ENCODE results near the gene ITLN1.
"Not testable (repeated sequence)": the region's sequence is repeated elsewhere in the genome, so short reads cannot be mapped to it uniquely, and the experiment has no call there.

Gene ITLN1

DNA sequence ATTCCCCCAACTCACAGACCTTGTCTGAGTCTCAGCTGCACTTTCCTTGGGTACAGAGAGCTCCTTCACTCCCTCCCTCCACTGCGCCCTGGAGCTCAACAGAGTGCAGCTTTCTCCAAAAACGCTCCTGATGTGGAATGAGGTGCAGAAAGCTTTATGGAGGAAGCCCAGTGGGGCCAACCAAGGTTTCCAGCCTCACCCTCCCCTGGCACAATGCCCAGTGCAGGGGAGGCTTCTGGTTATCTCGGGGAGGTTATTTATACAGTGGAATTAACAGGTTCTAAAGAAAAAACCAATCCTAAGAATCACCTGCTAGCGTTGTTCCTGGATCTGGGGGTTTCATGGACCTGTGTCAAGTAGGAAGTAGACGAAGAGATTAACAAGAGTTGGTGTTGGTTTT, at the start of gene ITLN1:
ITLN1 (minus strand) TSS at position 139 of the 400 bp plus-strand sequence. CDS start 303 bp downstream, outside the sequence.
- no peaks in the 10 kb centered on the region for H3K4me1 ChIP-seq (ENCODE audit: insufficient read depth, low read length)
- H3K4me3 ChIP-seq (ENCODE audit: low read length), result no peak within 1 kb of the TSS
- H3K9ac ChIP-seq (ENCODE audit: low read depth, low read length), result no peak within 1 kb of the TSS
- H3K9me3 ChIP-seq (ENCODE audit: insufficient read depth, low read depth, low read length), result no peaks in the 10 kb centered on the region
- no peaks in the 10 kb centered on the region for H3K36me3 ChIP-seq (ENCODE audit: insufficient read depth, low read depth, low read length)
- H3K27ac ChIP-seq (ENCODE audit: low read length), result no peak within 1 kb of the TSS
- H3K27me3 ChIP-seq (ENCODE audit: insufficient read depth, low read length), result no peaks in the 10 kb centered on the region

- not testable (repeated sequence) for H3K4me1 ChIP-seq (ENCODE audit: insufficient read depth, low read length); H3K9ac ChIP-seq (ENCODE audit: low read depth, low read length); H3K4me3 ChIP-seq (ENCODE audit: low read length); H3K36me3 ChIP-seq (ENCODE audit: insufficient read depth, low read depth, low read length); H3K9me3 ChIP-seq (ENCODE audit: insufficient read depth, low read depth, low read length); H3K27ac ChIP-seq (ENCODE audit: low read length); H3K27me3 ChIP-seq (ENCODE audit: insufficient read depth, low read length)
Measured at GRCh38 chr1:160933305-160933704, 48.3 kb upstream of the ITLN1 start.

DNA sequence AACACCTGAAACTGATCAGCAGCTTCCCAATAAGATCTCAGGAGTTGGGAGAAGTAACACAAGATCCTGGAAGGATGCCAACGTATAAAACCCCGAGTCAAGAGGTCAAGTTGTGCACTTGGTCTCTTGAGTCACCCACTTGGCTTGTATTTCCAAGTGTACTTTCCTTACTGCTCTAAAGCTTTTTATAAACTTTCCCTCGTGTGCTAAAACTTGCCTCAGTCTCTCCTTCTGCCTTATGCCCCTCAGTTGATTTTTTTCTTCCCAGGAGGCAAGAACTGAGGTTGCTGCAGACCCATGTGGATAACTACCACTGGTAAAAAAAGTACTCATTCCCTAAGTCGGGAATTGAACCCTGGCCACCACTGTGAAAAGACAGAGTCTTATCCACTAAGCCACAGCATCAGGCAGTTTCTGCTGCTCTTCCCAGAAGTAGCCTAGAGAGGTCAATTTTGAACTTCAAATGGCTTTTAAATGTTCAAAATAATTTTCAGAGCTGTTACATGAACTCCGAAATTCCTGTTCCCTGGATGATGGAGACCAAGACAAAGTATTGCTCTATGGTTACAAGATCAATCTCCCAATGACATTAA, 40.8 kb upstream of the ITLN1 start:
- no peaks in the 10 kb centered on the region for H3K36me3 ChIP-seq (ENCODE audit: insufficient read depth, low read depth, low read length)
- H3K4me1 ChIP-seq (ENCODE audit: insufficient read depth, low read length), result no peaks in the 10 kb centered on the region
- no peaks in the 10 kb centered on the region for H3K27me3 ChIP-seq (ENCODE audit: insufficient read depth, low read length)
- peaks cover 41% of the 10 kb centered on the region for H3K9me3 ChIP-seq (ENCODE audit: insufficient read depth, low read depth, low read length)
- H3K9ac ChIP-seq (ENCODE audit: low read depth, low read length), result no peak overlapping the region
- no peak overlapping the region for H3K4me3 ChIP-seq (ENCODE audit: low read length)
- H3K27ac ChIP-seq (ENCODE audit: low read length), result no peak overlapping the region

- no peak overlapping the region for H3K4me3 ChIP-seq (ENCODE audit: low read length)
- peaks cover 48% of the 10 kb centered on the region for H3K9me3 ChIP-seq (ENCODE audit: insufficient read depth, low read depth, low read length)
- no peaks in the 10 kb centered on the region for H3K36me3 ChIP-seq (ENCODE audit: insufficient read depth, low read depth, low read length)
- no peak overlapping the region for H3K9ac ChIP-seq (ENCODE audit: low read depth, low read length)
- H3K27ac ChIP-seq (ENCODE audit: low read length), result no peak overlapping the region
- H3K27me3 ChIP-seq (ENCODE audit: insufficient read depth, low read length), result no peaks in the 10 kb centered on the region
- no peaks in the 10 kb centered on the region for H3K4me1 ChIP-seq (ENCODE audit: insufficient read depth, low read length)
Measured at GRCh38 chr1:160924791-160925651, 40.0 kb upstream of the ITLN1 start.

GRCh38 chr1:160916666-160917065, 31.7 kb upstream of the ITLN1 start:
- Histone ChIP-seq H3K27me3 (ENCODE audit: insufficient read depth, low read length) (no peaks in the 10 kb centered on the region), H3K4me3 (ENCODE audit: low read length) (no peak overlapping the region), H3K9ac (ENCODE audit: low read depth, low read length) (no peak overlapping the region), H3K27ac (ENCODE audit: low read length) (no peak overlapping the region), H3K9me3 (ENCODE audit: insufficient read depth, low read depth, low read length) (peaks cover 17% of the 10 kb centered on the region), H3K4me1 (ENCODE audit: insufficient read depth, low read length) (peaks cover 13% of the 10 kb centered on the region), H3K36me3 (ENCODE audit: insufficient read depth, low read depth, low read length) (no peaks in the 10 kb centered on the region)

- H3K9me3 ChIP-seq (ENCODE audit: insufficient read depth, low read depth, low read length); H3K27ac ChIP-seq (ENCODE audit: low read length); H3K36me3 ChIP-seq (ENCODE audit: insufficient read depth, low read depth, low read length); H3K27me3 ChIP-seq (ENCODE audit: insufficient read depth, low read length); H3K4me3 ChIP-seq (ENCODE audit: low read length): not testable (repeated sequence)
- peak overlapping the region; percentile 51; the same call in 1 of the 2 replicates for H3K9ac ChIP-seq (ENCODE audit: low read depth, low read length)
- peaks cover 13% of the 10 kb centered on the region for H3K4me1 ChIP-seq (ENCODE audit: insufficient read depth, low read length)
Measured at GRCh38 chr1:160913229-160913628, 28.2 kb upstream of the ITLN1 start.

DNA sequence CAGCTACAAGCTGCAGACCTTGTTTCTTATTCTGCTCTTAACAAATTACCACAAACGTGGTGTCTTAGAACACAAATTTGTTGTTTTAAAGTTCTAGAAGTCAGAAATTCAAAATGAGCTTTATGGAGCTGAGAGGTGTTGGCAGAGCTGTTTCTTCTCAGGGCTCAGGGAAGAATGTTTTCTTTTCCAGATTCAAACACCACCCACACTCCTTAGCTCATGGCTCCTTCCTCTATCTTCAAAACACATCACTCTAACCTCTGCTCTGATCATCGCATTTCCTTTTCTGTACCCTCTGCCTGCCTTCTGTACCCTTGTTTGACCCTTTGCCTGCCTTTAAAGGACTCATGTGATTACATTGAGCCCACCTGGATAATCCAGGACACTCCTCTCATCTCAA, 26.9 kb upstream of the ITLN1 start:
- Histone ChIP-seq H3K9ac (ENCODE audit: low read depth, low read length) (no peak overlapping the region), H3K9me3 (ENCODE audit: insufficient read depth, low read depth, low read length) (no peaks in the 10 kb centered on the region), H3K27me3 (ENCODE audit: insufficient read depth, low read length) (no peaks in the 10 kb centered on the region), H3K27ac (ENCODE audit: low read length) (no peak overlapping the region), H3K4me3 (ENCODE audit: low read length) (no peak overlapping the region), H3K4me1 (ENCODE audit: insufficient read depth, low read length) (peaks cover 13% of the 10 kb centered on the region), H3K36me3 (ENCODE audit: insufficient read depth, low read depth, low read length) (no peaks in the 10 kb centered on the region)

GRCh38 chr1:160911441-160911840, 26.5 kb upstream of the ITLN1 start:
- Histone ChIP-seq H3K4me3 (ENCODE audit: low read length) (no peak overlapping the region), H3K9ac (ENCODE audit: low read depth, low read length) (no peak overlapping the region), H3K9me3 (ENCODE audit: insufficient read depth, low read depth, low read length) (no peaks in the 10 kb centered on the region), H3K4me1 (ENCODE audit: insufficient read depth, low read length) (peaks cover 13% of the 10 kb centered on the region), H3K27ac (ENCODE audit: low read length) (no peak overlapping the region), H3K27me3 (ENCODE audit: insufficient read depth, low read length) (no peaks in the 10 kb centered on the region), H3K36me3 (ENCODE audit: insufficient read depth, low read depth, low read length) (no peaks in the 10 kb centered on the region)

DNA sequence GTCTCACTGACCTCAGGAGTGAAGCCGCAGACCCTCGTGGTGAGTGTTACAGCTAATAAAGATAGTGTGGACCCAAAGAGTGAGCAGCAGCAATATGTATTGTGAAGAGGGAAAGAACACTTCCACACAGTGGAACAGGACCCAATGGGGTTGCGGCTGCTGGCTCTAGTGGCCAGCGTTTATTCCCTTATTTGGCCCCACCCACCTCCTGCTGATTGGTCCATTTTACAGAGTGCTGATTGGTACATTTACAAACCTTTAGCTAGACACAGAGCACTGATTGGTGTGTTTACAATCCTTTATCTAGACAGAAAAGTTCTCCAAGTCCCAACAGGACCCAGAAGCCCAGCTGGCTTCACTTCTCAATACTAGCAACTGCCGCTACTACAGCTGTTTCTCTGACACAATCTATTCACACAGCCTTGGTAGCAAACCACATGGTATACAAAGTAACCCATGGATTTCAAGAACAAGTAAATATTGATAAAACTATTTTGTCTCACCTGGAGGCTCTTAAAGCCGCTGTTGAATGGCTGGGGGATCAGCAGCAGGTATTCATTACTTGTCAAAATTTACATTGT, 25.3 kb upstream of the ITLN1 start:
- Histone ChIP-seq H3K27me3 (ENCODE audit: insufficient read depth, low read length) (no peaks in the 10 kb centered on the region), H3K9me3 (ENCODE audit: insufficient read depth, low read depth, low read length) (no peaks in the 10 kb centered on the region), H3K4me3 (ENCODE audit: low read length) (no peak overlapping the region), H3K4me1 (ENCODE audit: insufficient read depth, low read length) (peaks cover 13% of the 10 kb centered on the region), H3K36me3 (ENCODE audit: insufficient read depth, low read depth, low read length) (no peaks in the 10 kb centered on the region), H3K27ac (ENCODE audit: low read length) (no peak overlapping the region), H3K9ac (ENCODE audit: low read depth, low read length) (no peak overlapping the region)

GRCh38 chr1:160907976-160908375, 23.0 kb upstream of the ITLN1 start:
- H3K9ac ChIP-seq (ENCODE audit: low read depth, low read length), result no peak overlapping the region
- H3K4me1 ChIP-seq (ENCODE audit: insufficient read depth, low read length), result peaks cover 4% of the 10 kb centered on the region; the same call in 1 of the 2 replicates
- no peaks in the 10 kb centered on the region for H3K9me3 ChIP-seq (ENCODE audit: insufficient read depth, low read depth, low read length)
- H3K4me3 ChIP-seq (ENCODE audit: low read length), result no peak overlapping the region
- H3K27me3 ChIP-seq (ENCODE audit: insufficient read depth, low read length), result no peaks in the 10 kb centered on the region
- no peaks in the 10 kb centered on the region for H3K36me3 ChIP-seq (ENCODE audit: insufficient read depth, low read depth, low read length)
- no peak overlapping the region for H3K27ac ChIP-seq (ENCODE audit: low read length)

- H3K4me1 ChIP-seq (ENCODE audit: insufficient read depth, low read length), result no peaks in the 10 kb centered on the region
- no peaks in the 10 kb centered on the region for H3K9me3 ChIP-seq (ENCODE audit: insufficient read depth, low read depth, low read length)
- H3K27me3 ChIP-seq (ENCODE audit: insufficient read depth, low read length), result no peaks in the 10 kb centered on the region
- H3K27ac ChIP-seq (ENCODE audit: low read length), result no peak overlapping the region
- no peak overlapping the region for H3K9ac ChIP-seq (ENCODE audit: low read depth, low read length)
- H3K4me3 ChIP-seq (ENCODE audit: low read length), result no peak overlapping the region
- no peaks in the 10 kb centered on the region for H3K36me3 ChIP-seq (ENCODE audit: insufficient read depth, low read depth, low read length)
Measured at GRCh38 chr1:160905617-160905989, 20.6 kb upstream of the ITLN1 start.

Data from iPS-20b (cell line).